RPMI8226 (cell line): ENCODE results near the gene SUGP2.

Experiments used
- DNase-seq: peaks from one replicate; pipeline ENCODE4 v3.0.0-alpha.2; 2015

Gene SUGP2

DNA sequence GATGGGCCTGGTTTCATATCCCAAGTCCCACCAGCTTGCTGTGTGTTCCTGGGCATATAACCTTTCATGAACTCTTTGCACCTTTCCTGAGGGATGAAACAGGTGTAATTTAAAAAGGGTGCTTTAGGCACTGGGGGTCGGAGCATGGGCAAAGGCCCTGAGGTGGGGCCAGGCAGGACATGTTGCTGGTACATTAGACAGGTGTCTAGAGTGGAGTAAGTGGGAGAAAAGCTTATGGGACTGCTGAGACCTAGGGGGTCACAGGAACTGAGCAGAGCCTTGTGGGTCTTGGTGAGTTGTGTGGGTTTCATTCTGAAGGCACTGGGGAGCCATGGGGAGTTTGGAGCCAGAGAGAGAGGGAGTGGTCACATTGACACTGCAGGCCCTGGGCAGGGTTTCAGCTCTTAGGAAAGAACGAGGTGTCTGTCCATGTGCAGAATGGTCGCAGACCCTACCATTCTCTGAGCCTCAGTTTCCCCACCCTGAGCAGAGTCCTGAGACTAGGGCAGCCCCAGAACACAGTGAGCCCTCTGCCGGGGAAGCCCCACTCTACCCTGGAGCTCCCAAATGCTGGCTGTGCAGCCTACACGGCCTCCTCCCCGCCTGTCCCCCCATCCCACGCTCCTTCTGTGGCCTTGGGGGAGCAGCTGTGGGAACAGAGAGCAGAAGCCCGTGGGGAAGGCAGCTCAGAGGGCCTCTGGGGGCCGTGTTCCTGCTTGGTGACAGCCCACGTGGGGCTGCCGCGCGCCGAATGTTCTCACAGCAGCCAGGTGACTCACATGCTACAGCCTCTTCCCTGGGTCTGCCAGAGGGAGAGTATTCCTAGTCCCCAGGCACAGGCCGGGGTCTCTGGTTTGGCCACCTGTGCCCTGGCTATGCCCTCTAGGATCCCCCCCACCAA lies 85.0 kb downstream of the SUGP2 start:
- DNase-seq, result no peak

DNA sequence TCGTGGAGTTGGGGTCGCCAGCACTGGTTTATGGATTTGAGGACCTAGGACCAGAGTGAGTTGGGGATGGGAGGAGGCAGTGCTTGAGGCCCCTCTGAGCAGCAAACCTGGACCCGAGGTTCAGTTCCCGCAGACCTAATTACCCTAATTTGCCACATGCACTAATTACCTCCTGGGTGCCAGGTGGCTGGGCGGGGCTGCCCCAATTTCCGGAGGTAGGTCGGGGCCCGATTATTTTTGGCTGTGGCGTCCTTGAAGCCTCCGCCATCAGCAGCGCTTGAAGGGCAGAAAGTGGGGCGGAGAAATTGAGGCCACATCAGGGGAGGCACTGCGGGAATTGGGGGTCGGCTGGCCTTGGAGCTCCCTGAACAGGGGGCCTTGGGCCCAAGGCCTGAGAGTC lies 86.4 kb downstream of the SUGP2 start:
- DNase-seq, result peak; percentile 88

DNA sequence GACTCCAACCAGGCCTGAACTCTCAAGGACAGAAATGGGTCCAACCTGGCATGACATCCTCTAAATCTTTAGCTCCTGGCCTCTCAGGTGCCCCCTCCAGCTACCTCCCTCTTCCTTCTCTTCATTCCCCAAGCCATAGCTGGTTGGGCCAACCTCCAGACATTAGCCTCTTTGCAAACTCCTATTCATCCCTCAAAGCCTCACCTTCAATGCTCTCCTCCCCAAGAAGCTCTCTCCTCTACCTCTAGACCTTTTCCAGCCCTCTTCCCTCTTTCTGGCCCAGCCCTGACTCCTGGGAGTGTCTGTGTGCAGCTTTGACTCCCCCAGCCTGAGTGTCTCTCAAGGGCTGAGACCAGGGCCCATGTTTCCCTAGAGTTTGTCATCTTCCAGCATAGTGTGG lies 87.0 kb downstream of the SUGP2 start:
- DNase-seq, result no peak

DNA sequence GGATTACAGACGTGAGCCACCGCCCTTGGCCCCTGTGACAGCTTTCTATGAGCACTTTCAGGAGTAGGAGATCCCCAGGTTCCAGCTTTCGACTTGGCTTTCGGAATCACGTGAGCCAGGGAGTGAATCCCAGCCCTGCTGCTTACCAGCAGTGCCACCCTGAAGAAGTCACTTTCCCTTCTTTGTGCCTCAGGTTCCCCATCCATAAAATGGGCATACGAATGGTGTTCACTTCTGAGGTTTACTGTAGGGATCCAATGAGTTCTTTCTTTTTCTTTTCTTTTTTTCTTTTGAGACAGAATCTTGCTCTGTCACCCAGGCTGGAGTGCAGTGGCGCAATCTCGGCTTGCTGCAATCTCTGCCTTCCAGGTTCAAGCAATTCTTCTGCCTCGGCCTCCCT lies 88.0 kb downstream of the SUGP2 start:
- DNase-seq, result no peak

DNA sequence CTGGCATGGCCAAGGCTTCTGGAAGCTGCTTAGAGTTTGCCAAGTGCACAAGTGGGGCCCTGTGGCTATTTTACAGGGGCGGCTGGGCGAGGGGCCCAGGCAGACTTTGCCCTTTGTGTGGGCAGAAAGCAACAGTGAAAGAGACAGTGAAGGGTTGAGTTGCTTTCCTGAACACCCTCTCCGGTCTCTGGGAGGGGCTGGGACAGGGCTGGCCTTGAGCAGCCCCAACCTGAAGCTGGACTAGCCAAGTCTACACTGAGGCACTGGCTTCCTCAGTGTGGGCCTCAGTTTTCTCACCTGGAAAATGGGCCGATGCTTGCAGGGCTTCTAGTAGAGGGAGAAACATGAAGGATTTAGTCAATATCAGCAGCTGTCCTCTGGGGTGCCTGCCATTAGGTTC lies 89.9 kb downstream of the SUGP2 start:
- DNase-seq, result no peak

DNA sequence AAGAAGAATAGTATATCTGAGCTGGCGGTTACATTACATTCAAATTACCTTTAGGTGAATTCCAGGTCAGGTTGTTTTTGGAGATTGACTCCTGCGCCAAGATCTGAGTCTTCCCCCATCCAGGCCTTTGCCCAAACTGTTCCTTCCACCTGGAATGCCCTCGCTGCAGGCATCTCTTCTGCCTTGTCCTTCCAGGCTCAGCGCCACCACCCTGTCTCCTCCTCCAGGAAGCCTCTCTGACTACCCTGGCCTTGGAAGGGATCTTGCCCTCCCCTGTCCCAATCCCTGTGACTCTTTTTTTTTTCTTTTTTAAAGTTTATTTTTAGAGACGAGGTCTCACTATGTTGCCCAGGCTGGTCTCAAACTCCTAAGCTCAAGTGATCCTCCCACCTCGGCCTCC lies 90.6 kb downstream of the SUGP2 start:
- DNase-seq, result no peak

DNA sequence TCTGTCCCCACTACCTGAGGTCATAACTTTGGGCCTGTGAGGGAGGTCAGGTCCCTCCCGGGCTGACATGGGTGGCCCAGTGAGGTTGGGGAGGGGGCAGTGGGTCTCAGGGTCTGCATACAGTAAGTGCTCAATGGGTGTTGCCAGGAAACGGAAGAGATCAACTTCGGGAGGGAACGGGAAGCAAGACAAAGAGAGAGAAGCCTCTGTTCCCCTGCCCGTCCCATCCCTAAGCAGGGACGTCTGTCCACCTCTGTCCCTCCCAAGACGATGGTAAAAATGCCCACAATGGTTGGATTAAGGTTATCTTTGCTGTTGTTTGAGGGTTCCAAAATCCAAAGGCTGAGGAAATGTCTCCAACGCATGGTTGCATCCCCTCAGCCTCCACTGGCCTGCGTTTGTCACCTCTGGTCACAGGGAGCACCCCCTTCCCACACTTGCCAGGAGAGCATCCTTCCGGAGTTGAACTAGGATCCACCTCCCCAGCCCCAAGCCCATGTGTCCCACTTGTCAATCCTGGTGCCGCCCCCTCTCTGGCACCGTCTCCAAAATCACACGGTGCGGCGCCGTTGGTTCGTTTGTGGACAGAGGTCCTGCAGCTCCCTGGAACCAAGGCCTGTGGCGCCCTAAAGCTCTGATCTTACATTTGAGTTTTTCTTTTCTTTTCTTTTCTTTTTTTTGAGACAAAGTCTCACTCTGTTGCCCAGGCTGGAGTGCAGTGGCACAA lies 91.5 kb downstream of the SUGP2 start:
- no peak for DNase-seq
